SH-SY5Y (cell line): Measurements from ENCODE around the gene DYRK3.

ENCODE experiments used
- GATA2 ChIP-seq: IDR thresholded peaks from 2 replicates; pipeline ENCODE4 v1.6.1; 2011; ENCODE audit warnings: mild to moderate bottlenecking, low read depth, low read length
- GATA3 ChIP-seq: IDR thresholded peaks from 2 replicates; pipeline ENCODE4 v1.6.1; 2011; ENCODE audit warnings: low read depth, mild to moderate bottlenecking, low read length, moderate library complexity

DNA sequence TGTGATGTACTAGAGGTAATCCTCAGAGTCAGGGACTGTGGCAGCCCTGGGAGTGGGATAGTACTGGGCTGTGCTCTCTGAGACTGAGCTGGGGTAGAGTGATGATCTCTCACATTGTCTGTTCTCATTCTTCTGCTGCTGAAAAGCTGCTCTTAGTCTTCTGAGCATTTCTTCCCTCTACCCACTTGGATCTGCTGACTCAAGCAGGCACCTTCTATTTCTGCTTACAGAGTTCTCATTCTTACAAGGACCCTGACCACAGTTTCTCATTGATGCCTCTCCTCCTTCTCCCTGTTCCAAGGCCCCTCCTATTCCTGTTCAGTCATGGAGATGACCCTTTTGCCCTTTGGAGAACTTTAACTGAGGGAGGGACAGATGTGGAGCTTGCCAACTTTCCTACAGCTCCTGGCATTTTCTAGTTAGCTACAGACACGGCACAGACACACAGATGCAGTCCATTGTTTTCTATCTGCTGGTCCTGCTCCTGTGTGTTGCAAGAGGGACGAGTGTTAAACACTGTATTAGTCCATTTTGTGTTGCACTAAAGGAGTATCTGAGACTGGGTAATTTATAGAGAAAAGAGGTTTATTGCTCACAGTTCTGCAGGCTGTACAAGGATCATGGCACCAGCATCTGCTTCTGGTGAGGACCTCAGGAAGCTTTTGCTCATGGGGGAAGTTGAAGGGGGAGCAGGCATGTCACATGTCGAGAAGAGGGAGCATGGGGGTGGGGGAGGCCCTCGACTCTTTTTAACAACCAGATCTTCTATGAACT lies 61.7 kb downstream of the DYRK3 start:
- TF ChIP-seq GATA2 (no peak), GATA3 (no peak)
